NT2/D1 (cell line): ENCODE measurements around the gene WT1.

Source experiments
- SUZ12 ChIP-seq: IDR thresholded peaks from 2 replicates; pipeline ENCODE4 v1.6.1; 2011; ENCODE audit not compliant: insufficient read length, insufficient read depth; ENCODE audit errors: extremely low read depth
- YY1 ChIP-seq: IDR thresholded peaks from 2 replicates; pipeline ENCODE4 v1.6.1; 2011; ENCODE audit not compliant: insufficient read length, insufficient read depth
- ZNF274 ChIP-seq: IDR thresholded peaks from 2 replicates; pipeline ENCODE4 v1.6.1; 2011; ENCODE audit warnings: mild to moderate bottlenecking, low read depth, low read length

DNA sequence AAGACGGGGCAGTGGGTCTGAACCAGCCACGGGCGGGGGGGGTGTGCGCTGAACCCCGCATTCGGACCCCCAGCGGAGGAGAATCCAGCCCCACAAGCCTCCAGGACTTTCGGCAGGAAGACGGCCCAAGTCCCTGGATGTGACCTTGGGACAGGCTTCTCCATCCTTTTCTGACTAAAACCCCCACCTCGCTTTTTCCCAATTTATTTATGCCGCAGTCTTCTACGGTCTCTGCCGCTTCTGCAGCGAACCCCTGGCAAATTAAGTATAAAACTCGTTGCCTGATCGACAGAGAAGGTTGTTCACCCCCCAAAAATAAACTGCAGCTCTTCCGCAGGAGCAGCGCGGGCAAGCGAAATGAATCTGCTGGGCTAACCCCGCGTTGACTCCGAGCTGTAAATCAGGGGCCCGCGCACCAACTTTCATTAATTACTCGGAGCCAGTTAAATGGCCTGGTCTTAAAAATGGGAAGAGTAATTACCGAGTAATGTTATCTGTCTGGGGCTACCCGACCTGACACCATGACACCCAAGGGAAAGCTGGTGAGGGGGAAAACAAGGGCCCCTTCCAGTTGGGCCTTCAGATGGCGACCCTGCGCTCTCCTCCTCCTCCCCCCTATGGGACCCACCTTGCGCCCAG, 6.6 kb downstream of the WT1 start:
- no peak for TF ChIP-seq YY1
- TF ChIP-seq SUZ12 = no peak
- no peak for TF ChIP-seq ZNF274
